Right lung (tissue), 5 donors: Measurements from ENCODE around the gene DUSP22. TPM values are rescaled to one million over a fixed set of nuclear protein-coding genes. Genes with fewer than 3 reads are reported as not detected.
"Not testable (repeated sequence)": the region's sequence is repeated elsewhere in the genome, so short reads cannot be mapped to it uniquely, and the experiment has no call there.

Experiments used
- DNase-seq, 2 donors: peaks; one replicate each; pipeline ENCODE4 v3.0.0-alpha.2; 2013
- polyA plus RNA-seq, 5 donors: library from polyadenylated mRNA; unstranded; fragments of 120-200 nt; gene quantifications; one replicate each; pipeline versions ENCODE4 v1.2.1 to v1.2.3, GENCODE V29; 2013; ENCODE audit warnings: inconsistent platforms in 1 of 5, low replicate concordance in 1 of 5; ENCODE audit not compliant: insufficient read length in 5 of 5, insufficient read depth in 1 of 5

Gene DUSP22
- polyA plus RNA-seq, 5 donors, result 29.0 to 33.1 (median 29.9) TPM

DNA sequence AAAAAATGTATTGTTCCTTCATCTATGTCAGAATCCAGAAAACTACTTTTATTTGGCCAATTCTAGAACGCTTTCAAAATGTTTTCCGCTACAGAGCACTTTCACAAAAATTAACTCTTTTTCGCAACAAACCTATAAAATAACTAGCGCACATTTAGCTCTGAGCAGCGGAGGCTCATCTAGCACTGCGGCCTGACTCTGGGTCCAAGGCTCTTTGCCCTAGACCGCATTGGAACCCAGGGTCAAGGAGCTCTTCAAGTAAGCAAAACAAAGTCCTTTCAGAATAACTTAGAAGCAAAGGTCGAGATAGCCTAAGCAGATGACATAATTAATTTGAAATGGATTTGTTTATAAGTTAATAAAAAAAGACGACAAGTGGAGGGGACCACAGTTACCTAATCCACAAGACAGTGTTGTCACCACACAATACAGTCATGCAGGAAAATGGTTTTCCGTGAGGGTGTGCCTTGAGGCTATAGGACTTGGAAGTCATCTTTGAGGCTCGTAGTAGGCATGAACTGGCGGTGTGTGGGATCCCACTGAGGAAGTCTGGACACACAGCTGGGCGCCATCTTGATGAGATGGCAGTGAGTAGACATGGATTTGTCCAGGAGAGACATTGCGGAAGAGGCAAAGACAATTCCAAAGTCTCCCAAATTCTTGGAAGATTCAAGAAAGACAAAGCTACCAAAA, 70.1 kb downstream of the DUSP22 start:
- DNase-seq, result no peak

DNA sequence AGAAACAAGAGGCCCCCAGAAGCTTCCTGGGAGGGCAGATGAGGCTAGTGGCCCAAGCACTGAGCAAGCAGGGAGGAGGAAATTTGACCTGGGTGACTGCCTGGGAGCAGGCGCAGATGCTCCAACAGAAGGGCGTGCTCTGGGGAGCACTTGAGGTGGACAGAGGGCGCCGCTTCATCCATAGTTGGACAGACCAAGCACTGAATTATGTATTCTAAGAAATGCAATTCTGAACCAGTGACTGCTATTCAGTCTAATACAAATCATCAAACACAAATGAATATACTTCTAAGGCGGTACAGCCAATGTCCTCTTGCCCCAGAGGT, 70.6 kb downstream of the DUSP22 start:
- DNase-seq, result no peak

DNA sequence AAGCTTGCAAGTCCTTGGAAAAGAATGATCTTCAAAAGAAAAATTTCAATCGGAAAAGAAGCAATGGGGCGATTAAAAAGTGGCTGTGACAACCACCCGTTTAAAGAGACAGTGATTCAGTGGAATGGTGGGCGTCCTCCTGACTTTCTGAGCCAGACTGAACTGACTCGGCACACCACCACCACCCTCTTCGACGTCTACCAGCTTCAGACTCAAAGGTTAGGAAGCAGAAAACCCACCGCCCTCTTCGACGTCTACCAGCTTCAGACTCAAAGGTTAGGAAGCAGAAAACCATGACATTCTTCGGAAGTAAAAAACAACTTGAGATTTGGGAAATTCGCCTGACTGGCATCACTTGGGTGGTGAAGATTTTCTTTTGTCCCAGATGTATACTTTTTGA, 71.0 kb downstream of the DUSP22 start:
- DNase-seq, result no peak

DNA sequence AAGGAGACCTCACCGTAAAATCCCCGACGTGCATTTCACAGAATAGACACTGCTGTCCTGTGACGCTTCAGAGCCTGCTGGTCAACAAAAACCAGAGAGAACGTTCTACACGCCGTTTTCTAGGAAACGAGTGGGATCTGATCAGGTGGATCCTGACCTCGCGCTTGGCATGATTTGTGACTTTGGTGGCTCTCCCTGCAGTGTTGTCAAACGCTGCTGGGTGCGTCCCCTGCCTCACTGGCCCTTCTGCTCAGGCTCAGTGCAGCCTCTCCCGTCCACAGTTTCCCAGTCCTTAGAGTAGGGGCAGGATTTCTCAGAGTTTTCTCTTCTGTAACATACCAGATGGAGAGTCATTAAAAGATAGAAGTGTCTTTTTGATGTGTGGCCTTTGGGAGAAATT, 71.6 kb downstream of the DUSP22 start:
- no peak for DNase-seq

DNA sequence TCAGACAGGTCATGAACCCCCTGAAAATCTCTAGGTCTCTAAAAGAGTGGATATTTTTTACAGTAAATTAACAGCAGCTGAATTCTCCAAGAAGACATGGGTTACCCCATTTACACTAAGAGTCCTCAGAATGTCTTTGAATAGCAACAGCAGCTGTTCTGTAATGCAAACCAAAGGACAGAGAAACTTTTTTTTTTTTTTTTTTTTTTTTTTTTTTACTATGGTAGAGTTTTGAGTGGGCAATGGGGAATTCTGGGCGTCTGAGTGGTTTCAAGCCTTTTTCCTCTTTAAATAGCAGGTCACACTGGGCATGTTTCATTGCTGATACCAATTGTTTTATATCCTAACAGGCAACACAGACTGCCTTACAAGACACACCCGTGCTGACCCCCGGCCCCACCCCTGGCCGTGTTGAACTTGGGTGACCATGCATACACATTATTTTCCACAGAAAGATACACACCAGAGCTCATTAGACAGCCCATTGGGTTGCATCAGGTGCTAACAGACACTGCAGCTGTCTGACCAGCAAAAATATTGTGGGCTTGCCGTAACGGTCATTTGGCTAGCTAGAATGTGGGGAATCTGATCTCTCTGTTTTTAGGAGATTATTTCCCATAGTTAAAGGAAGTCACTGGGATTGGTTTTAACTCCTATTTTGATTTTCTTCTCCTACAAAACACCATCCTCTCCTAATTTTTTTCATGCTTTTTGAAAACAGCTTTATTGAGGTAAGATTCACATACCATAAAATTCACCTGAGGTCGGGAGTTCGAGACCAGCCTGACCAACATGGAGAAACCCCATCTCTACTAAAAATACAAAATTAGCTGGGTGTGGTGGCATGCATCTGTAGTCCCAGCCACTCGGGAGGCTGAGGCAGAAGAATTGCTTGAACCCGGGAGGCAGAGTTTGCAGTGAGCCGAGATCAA, 72.6 kb downstream of the DUSP22 start:
- DNase-seq, result no peak

DNA sequence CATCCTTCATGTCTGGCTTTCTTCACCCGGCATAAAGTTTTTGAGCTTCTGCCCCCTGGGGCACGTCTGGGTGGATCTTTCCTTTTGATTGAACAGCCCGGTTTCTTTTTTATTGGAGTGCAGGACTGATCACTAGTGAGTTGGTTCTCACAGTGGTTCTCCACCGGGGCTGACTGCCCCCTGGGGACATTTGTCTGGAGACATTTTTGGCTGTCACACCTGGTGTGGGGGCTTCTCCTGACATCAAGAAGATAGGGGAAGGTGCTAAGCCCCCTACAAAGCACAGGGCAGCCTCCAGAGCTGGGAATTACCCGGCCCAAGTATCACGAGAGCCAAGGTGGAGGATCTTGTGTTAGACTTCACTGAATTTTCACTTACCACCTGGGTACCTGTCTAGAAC, 73.5 kb downstream of the DUSP22 start:
- no peak for DNase-seq

DNA sequence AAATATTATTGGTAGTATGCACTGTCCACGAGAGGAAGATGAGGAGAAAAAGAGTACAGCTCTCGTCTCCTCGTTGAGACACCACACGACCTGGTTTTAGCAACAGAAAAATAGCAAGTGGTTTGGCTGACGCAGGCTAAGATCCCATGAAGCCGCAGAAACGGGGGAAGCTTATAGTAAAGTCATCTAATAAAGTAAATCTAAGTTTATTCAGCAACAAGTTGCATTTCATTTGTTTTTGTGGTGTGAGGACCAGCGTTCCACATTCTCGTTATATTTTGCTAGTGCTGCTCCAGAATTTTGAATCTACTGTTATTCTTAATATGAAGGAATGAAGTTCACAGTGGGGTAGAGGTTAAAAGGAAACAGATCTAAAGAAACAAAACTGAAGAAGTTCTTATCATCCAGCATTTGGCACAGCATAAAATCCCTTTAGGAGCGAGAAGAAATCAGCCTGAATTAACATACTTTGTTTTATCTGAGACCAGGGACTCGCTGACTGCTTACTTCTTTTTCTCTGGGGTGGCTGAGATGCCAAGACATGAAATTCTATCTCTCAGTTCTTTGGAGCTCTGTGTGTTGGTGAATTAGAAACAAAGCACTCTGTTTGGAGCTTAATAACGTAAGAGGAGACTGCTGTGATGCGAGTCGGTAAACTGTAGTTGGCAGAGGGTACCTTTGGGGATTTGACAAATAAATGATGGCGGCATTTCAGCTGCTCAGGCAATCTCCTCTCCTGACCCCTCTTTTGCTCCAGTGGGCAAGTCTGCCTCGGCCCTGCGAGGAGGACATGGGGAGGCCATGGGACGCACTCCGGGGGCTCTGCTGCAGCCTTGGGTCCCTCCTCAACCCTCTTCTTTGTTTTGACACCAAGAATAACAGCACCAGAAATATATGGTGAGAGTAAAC, 74.4 kb downstream of the DUSP22 start:
- DNase-seq, result no peak

DNA sequence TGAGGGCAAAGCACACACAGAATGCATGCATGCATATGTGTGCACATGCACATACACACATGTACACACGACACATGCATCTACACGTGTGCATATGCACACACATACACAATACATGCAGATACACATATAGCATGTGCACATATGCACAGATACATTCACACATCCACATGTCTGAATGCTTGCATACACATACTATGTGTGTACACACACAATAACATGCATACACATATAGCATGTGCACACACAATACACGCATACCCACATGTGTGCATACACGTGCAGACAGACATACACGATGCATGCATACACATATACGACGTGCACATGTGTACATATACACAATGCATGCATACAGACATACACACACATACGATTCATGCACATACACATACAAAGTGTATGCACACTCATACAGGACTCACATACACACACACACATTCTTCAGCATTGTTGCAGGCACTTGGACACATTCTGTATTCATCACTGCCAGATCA, 75.1 kb downstream of the DUSP22 start:
- no peak for DNase-seq

DNA sequence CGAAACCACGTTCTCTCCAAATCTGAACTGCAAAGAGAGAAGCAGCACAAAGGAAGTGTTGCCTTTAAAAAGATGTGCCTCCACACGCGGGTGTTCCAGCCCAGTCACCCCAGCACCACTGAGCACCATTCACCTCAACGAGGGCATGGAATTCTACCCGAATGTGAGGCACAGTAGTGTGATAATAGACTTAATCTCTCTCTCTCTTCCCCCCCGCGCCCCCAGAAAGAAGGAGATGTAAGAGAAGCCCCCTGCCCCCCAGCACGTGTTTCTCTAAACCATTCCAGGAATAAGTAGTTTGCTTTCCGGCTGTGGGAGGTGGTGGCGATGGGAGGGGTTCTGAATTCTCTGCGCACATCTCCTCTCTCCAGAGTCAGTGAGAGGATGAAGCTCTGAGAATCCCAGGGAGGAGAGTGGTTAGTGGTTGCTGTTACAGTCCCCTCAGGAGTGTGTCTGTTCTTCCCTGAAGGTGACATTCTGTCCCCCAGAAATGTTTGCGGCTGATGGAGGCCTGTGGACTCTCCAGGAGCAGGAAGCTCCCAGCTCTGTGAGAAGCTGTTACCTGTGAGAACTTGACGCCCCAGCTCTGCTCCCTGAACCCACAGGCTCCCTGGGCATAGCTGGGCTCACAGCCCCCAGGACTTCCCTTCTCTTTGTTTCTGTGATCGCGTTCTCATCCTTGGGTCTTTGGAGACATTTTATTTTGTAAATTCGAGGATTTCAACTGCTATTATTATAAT, 75.8 kb downstream of the DUSP22 start:
- no peak for DNase-seq

DNA sequence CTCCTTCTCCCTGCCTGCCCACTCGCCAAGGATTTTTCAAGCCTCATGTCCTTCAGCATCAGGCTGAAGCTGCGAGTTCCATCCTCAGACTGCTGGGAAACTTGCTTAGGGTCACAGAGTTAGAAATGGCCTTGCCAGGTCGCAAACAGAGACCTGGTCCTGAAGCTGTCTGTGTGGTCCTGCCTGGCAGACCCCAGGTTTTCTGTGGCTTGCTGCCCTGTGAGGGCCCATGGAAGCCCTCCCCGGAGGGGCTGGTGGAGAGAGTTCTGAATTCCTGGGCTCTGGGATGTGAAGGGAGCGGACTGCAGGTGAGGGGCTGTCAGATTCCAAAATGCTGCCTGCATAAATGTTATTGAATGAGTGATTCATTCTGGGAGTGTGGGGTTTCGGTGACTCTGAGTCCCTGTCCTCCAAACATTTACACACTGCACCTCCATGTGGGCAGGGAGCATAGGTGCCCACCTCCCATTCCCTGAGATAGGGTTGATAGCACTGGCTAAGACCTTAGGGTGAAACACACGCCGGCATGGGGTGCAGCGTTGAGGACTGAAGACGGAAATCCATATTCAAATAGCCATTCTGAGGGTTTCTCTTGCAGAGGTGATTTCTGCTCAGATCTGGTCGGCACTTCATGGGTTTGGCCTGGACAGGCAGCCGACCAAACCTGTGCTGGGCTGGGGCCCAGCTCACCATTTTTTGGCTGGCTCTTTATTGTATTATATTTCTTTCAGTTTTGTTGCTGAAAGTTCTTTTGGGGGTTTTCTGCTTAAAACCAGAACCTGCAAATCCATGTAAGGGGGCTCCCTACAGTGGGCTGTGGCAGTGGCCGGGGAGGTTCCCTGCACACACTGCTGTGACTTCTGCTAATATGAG, 77.5 kb downstream of the DUSP22 start:
- no peak for DNase-seq

DNA sequence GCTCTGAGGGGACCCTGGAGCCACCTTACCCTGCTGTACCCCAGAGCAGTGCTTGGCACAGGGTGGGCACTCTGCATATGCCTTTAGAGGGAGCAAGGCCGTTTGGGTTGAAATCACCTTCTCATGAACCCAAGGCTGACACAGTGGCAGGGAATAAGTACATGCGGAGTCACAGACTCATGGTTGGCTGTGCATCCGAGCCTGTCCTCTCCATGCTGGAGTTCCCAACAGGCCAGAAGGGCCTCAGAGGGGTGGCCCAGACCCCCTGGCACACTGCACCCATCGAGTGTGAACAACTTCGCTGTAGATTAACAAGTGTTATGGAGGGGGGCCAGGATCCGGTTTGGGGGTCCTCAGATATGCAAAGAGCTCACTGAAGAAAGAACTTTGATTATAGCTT, 78.3 kb downstream of the DUSP22 start:
- DNase-seq, result no peak

DNA sequence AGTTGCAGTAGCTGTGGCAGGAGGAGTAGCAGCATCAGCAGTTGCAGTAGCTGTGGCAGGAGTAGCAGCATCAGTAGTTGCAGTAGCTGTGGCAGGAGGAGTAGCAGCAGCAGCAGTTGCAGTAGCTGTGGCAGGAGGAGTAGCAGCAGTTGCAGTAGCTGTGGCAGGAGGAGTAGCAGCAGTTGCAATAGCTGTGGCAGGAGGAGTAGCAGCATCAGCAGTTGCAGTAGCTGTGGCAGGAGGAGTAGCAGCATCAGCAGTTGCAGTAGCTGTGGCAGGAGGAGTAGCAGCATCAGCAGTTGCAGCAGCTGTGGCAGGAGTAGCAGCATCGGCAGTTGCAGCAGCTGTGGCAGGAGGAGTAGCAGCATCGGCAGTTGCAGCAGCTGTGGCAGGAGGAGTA, 79.6 kb downstream of the DUSP22 start:
- not testable (repeated sequence) for DNase-seq

- no peak for DNase-seq
These were observed 80.1 kb downstream of the DUSP22 start for GRCh38 chr6:372336-372911.

GRCh38 chr6:373031-373430, 80.7 kb downstream of the DUSP22 start:
- DNase-seq, result no peak

DNA sequence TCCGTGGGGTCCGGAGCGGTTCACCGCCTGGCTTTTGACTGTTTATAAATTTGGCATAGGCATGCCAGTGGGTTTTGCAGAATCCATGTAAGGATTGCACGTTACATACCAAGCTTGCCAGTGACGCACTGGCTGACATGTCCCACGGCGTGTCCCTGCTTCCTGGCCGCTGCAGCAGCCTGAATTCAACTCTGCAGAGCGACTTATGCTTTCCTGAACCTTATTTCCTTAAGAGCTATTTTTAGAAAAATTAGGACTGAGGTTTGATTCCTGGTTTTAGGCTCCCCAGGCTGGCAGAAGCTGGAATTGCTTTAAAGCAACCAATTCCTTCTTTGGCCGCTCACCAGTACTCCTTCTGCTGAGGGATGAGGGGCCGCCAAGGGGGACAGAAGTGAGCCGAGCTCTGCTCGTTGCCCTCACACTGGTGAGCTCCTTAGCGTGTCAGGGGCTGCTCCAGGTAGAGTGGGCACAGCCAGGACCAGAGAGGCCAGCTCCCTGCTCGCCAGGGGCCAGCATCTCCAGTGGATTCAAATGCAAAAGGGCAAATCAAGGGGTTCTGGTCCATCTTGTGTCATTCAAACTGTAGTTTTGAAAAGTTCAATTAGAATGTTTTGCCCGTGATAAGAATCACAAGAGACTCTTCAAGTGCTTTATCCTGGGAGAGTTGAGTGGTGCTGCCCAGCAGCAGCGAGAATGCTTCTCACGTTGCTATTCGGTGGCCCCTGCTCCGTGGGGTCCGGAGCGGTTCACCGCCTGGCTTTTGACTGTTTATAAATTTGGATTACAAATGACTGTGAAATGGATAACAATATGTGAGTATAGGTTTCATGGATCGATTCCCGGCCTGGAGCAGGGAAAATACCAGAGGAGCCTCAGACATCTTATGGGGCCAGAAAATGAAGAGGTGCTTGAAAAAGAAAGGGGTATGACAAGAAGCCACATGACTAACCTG, 81.8 kb downstream of the DUSP22 start:
- peak in 1 of 2 donors; percentile 33 for DNase-seq

DNA sequence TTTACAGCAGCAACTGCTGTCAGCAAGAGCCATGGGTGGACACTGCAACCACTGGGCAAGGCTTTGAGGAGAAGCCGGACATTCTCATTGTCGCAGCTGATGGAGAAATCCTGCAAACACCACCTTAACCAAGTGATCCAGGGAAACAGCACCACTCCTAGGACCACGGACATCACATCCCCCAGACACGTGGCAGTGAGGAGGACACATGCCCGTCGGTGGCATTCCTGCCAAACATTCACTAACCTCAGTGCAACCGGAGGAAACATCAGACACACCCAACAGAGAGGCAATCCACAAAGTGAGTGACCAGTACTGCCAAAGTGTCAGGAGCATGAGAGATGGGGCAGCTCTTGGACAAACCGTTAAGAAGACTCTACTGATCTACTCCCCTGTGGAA, 82.7 kb downstream of the DUSP22 start:
- no peak for DNase-seq

- no peak for DNase-seq
These were observed 84.7 kb downstream of the DUSP22 start for GRCh38 chr6:376827-377640.

GRCh38 chr6:377641-378020, 85.3 kb downstream of the DUSP22 start:
- not testable (repeated sequence) for DNase-seq
